Measurements from ENCODE around the gene LIPH.
A peak's percentile ranks its signal among the peaks of the same experiment; 100 is the strongest.
"Not testable (repeated sequence)": the region's sequence is repeated elsewhere in the genome, so short reads cannot be mapped to it uniquely, and the experiment has no call there.

The LIPH gene

DNA sequence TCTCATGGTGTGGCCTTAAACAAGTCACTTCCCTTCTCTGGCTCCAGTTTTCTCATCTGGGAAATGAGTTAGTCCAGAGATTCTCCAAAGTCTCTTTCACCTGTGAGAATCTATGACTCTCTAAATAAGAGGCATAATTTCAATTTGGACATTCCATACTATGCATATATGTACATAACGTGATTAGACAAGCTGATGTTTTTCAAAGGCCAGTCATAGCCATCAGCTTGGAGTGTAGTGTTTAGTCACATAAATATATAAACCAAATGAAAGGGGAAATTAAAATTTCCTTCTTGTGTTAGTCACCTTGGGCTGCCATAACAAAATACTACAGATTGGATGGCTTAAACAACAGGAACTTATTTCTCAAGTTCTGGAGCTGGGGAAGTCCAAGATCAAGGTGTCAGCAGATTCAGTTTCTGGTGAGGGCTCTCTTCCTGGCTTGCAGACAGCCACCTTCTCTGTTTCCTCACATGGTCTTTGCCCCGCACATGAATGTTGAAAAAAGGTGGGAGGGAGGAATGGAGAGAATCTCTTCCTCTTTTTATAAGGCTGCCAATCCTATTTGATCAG is 72.9 kb downstream of the LIPH start:
- peak; percentile 34 for DNase-seq

DNA sequence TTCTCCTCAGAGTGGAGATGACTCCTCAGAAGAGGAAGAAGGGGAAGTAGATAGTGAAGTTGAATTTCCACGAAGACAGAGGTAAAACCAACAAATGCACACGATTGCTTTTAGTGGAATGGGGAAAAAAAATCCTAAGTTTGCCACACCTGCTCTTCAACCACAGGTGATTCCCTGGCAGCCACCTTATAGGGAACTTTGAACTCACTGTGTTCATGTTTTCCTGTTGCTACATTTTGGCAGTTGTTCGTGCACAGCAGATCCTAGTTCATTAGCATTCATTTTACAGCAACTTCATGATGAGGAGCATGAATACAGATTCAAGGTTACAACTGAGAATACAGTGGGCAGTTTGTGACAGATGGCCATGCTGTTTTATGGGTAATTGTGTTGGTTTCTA is 75.1 kb downstream of the LIPH start:
- DNase-seq = peak; percentile 6

DNA sequence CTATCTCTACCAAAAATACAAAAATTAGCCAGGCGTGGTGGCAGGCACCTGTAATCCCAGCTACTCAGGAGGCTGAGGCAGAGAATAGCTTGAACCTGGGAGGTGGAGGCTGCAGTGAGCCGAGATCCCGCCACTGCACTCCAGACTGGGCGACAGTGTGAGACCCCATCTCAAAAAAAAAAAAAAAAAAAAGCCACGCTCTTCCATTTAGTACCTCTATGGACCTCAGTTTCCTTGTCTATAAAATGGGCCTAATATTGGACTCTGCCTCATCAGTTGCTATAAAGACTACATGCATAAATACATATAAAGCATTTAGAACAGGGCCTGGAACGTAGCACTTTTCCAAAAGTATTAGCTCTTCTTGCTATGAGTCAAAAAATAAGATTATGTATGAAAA is 77.5 kb downstream of the LIPH start:
- not testable (repeated sequence) for DNase-seq

DNA sequence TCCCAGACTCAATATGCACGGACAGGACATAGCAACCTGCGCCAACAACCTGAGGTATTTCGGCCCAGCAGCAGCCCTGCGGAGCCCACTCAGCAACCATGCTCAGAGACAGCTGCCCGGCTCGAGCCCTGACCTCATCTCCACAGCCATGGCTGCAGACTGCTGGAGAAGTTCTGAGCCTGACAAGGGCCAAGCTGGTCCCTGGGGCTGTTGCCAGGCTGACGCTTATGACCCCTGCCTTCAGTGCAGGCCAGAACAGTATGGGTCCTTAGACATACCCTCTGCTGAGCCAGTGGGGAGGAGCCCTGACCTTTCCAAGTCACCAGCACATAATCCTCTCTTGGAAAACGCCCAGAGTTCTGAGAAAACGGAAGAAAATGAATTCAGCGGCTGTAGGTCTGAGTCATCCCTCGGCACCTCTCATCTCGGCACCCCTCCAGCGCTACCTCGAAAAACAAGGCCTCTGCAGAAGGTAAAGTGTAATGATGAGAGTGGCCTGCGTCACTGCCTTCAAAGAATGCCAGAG is 79.0 kb downstream of the LIPH start:
- DNase-seq = peak; percentile 76

DNA sequence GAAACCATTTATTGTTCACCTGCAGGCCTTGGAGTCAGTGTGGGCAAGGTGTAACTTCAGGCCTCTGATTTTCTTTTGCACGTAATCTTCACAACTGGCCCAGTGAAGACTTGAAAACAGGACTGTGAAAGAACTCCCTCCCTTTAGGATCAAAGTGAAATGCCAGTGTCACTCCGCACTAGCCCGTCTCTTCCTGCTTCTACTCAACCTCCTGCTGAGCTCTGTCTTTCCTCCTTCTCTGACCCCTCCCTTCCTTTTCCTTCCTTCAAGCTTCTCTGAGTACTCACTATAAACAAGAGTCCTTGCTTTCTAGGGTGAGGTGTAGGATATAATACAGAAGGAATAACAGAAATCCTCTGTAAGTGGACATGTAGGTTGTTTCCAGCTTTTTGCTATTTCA is 82.1 kb downstream of the LIPH start:
- DNase-seq = no peak

DNA sequence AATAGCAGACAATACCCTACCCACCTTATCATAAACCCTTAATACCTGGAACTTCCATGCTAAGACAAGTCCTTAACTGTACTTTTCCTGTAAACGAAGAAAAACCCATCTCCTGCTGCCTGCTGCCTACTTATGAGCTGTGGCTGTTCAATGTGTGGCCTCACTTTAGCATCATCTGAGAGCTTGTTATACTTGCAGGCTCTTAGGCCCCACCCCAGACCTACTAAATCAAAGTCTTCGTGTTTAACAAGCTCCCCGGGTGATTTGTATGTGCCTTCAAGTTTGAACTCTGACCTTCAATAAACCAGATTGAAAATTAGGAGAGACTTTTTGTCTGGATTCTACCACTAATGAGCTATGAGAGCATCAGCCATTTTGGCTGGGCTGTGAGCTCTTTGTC is 82.8 kb downstream of the LIPH start:
- DNase-seq = no peak

DNA sequence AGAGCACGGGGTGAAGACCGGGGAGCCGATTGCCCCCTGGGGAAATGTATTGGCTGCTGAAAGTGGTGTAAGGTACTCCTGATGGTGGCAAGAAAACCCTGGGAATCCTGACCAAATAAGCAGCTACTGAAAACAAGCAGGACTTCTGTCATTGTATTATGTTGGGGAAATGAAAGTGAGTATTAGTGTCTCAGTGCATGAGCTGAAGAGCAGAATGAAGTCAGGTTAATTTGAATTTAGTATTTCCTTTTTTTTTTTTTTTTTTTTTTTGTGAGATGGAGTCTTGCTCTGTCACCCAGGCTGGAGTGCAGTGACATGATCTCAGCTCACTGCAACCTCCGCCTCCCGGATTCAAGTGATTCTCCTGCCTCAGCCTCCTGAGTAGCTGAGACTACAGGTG is 86.3 kb downstream of the LIPH start:
- not testable (repeated sequence) for DNase-seq

DNA sequence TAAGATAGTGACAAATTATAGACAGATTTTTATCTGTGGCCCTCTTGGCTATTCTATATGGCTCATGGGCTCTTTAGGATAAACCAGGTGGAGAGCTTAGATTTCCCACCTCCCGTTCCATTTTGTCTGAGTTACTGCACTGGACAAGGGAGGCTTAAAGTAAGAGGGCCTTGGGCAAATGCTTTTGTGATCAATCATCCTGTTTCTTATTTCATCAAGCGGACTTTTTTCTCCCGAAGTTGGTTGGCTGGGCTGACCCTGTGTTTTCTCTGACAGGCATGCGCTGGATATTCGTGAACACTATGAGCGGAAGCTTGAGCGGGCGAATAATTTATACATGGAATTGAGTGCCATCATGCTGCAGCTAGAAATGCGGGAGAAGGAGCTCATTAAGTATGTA is 86.9 kb downstream of the LIPH start:
- DNase-seq = no peak

DNA sequence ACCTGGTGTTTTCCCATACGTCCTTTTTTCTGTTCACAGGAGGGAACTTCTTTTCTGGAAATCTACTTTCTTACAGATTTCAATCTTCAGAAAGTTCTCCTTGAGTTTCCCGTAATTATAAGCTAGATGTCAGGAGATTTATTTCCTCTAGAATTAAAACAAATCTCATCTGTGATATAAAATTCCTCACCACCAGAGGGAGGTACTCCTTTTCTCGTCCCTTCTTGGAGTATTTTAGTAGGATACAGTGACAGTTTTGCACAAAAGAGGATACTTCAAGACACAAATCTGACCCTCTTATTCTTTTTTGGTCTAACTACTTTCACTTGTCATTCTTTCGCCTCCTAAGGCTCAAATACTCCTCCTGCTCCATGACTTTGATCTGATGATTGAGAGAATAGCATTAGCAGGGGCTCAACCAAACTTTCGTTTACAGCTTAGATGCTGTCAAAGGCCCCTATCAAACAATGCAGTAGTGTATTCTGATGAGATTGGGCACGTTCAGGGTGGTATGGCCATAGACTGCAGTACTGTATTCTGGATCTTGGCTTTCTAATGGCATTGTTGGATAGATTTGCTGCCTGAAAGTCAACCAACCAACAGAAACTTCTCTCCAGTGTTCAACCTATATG is 91.6 kb downstream of the LIPH start:
- no peak for DNase-seq

DNA sequence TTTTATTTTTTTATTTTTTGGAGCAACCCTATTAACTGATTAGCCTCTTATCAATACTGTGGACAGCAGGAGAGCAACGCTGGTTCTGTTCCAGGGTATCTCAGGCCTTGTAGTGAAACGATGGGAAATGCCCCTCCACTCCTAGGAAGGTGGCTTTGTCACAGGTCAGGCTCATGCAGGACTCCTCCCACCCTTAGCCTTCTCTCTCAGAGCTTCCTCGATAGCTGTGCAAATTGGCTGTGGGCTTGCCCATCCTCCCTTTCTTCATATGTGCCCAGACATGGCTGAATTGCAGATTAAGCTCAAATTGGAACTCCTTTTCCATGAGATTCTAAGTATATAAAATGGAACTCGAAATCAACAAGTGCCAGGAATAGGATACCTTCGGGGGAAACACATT is 92.1 kb downstream of the LIPH start:
- no peak for DNase-seq

DNA sequence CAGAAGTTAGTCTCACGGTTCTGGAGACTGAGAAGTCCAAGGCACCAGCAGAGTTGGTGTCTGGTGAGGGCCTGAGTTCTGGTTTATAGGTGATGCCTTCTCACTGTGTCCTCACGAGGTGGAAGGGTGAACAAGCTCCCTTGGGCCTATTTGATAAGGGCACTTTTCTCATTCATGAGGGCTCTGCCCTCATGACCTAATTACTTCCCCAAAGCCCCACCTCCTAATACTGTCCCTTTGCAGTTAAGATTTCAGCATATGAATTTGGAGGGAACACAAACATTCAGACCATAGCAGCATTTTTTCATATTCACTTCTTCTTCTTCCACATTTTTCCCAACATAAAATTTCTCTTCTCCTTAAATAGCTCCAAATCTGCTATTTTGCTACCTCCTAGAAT is 95.0 kb downstream of the LIPH start:
- no peak for DNase-seq

Data from MV-4-11 (cell line).